ENCODE results near the gene FRG2C. TPM values are rescaled to one million over a fixed set of nuclear protein-coding genes. Genes with fewer than 3 reads are reported as not detected.
"Not testable (repeated sequence)": the region's sequence is repeated elsewhere in the genome, so short reads cannot be mapped to it uniquely, and the experiment has no call there.

The FRG2C gene
- total RNA-seq, 4 donors from 2014 or later, result not detected

DNA sequence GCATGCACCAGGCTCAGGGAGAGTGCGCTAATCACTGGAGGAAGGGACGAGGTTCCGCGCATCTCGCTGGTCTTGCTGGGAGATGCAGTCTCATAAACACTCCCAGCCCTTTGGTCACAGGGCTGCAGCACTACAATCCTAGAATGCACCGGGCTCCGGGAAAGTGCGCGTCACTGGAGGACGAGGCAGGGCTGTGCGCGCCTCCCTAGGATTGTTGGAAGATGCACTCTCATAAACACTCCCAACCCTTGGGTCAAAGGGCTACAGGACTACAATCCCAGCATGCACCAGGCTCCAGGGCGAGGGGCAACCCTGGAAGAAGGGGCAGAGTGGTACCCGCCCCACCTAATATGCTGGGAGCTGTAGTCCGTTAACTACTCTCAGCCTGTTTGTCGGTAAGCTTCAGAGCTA is 23.0 kb upstream of the FRG2C start:
- not testable (repeated sequence) for H3K27me3 ChIP-seq, H3K9me3 ChIP-seq, H3K36me3 ChIP-seq
- 3% methylated on average over 16 of the region's 16 CpGs for WGBS
- intact Hi-C loops (cut with DNase I), result loop anchor here (10.0 kb wide), 1 partner anchor 346 kb away; no protein-coding TSS in a partner anchor
- peak overlapping the region; percentile 54 to 68 (median 60) for H3K4me3 ChIP-seq
- peak overlapping the region; percentile 48 to 76 (median 74) for H3K27ac ChIP-seq (replicated peaks in 1 of 4)
- TF ChIP-seq, protein P1, sequence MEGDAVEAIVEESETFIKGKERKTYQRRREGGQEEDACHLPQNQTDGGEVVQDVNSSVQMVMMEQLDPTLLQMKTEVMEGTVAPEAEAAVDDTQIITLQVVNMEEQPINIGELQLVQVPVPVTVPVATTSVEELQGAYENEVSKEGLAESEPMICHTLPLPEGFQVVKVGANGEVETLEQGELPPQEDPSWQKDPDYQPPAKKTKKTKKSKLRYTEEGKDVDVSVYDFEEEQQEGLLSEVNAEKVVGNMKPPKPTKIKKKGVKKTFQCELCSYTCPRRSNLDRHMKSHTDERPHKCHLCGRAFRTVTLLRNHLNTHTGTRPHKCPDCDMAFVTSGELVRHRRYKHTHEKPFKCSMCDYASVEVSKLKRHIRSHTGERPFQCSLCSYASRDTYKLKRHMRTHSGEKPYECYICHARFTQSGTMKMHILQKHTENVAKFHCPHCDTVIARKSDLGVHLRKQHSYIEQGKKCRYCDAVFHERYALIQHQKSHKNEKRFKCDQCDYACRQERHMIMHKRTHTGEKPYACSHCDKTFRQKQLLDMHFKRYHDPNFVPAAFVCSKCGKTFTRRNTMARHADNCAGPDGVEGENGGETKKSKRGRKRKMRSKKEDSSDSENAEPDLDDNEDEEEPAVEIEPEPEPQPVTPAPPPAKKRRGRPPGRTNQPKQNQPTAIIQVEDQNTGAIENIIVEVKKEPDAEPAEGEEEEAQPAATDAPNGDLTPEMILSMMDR (IDR thresholded peaks at IDR 0.05), result peak in 1 of 3 experiments; percentile 14
- peak; percentile 54 to 76 for TF ChIP-seq POLR2AphosphoS5 (IDR thresholded peaks at IDR 0.05)
- peaks cover 0 to 19% (median 16%) of the 10 kb centered on the region in 4 donors for H3K4me1 ChIP-seq
- peak; percentile 93 for DNase-seq (ENCODE audit: extremely low spot score)

DNA sequence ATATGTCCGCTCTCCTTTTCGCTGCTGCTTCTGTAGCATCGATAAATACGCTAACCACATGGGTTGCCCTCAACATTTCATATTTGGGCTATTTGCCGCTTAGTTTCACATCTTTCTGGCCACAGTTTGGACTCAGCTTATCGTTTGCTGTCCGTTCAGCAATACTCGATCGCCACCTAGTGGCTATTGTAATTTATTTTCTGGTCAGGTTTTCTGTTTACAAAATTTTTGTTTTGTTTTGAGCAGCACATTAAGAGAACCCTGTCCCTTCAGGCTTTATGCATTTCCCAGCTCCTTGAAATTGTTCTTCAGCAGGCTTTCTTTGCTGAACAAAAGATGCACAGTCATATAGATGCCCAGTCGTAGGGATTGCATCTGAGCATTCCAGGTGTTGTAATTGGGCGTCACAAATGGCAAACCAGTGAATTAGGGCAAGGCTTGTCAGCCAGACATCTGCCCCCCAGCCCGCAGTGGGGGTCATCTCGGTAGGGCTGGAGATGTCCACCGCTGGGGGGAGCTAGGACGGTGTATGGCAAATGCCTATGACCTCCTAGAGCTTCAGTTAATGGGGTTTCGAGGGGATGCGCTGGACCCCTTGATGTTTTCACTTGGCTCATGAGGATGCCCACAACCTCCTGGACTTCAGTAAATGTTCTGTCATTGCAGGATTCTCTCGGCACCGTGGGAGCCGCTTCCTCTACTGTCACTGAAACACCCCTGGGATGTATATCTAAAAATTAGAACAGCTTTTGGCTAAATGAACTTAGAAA is 20.9 kb upstream of the FRG2C start:
- not testable (repeated sequence) for H3K27ac ChIP-seq (replicated peaks in 1 of 4); H3K27me3 ChIP-seq; H3K9me3 ChIP-seq; H3K36me3 ChIP-seq
- WGBS, result 29% methylated on average over 16 of the region's 20 CpGs
- peaks cover 0 to 19% (median 16%) of the 10 kb centered on the region in 4 donors for H3K4me1 ChIP-seq
- H3K4me3 ChIP-seq, result peak overlapping the region in 2 of 4 donors; percentile 33 to 38
- intact Hi-C loops (cut with DNase I), result loop anchor here (10.0 kb wide), 1 partner anchor 348 kb away; no protein-coding TSS in a partner anchor
- TF ChIP-seq, protein P1 (IDR thresholded peaks at IDR 0.05), result peak; percentile 46 to 56 (median 54)
- peak; percentile 12 for DNase-seq (ENCODE audit: extremely low spot score)

DNA sequence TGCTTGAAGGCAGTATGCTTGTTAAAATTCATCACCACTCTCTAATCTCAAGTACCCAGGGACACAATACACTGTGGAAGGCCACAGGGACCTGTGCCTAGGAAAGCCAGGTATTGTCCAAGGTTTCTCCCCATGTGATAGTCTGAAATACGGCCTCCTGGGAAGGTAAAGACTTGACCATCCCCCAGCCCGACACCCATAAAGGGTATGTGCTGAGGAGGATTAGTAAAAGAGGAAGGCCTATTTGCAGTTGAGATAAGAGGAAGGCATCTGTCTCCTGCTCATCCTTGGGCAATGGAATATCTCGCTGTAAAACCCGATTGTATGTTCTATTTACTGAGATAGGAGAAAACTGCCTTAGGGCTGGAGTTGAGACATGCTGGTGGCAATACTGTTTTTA is 18.6 kb upstream of the FRG2C start:
- H3K4me1 ChIP-seq, result peaks cover 0 to 19% (median 16%) of the 10 kb centered on the region in 4 donors
- DNase-seq (ENCODE audit: extremely low spot score), result peak; percentile 50
- WGBS, result 62% methylated on average over 3 of the region's 4 CpGs
- intact Hi-C loops (cut with DNase I), result loop anchor here (10.0 kb wide), 1 partner anchor 351 kb away; no protein-coding TSS in a partner anchor
- not testable (repeated sequence) for H3K27ac ChIP-seq (replicated peaks in 1 of 4); H3K4me3 ChIP-seq; H3K9me3 ChIP-seq; H3K27me3 ChIP-seq; H3K36me3 ChIP-seq

DNA sequence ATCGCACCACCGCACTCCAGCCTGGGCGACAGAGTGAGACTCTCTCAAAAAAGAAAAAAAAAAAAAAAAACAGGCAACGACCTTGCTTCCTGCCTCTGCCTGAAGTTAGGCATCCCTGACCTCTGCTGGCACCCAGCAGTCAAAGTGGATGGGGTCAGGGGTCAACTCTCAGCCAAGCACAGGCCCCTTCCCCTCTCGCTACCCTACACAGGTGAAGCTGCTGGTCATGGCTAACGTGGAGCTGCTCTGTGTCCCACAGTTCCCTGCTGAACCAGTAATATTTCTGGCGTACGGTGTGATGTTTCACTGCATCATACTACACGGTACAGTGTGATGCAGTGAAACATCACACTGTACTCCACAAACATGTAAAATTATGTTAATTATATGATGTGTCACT is 13.9 kb upstream of the FRG2C start:
- no peaks in the 10 kb centered on the region for H3K9me3 ChIP-seq
- WGBS, result 66% methylated on average over 9 of the region's 9 CpGs
- no peaks in the 10 kb centered on the region for H3K36me3 ChIP-seq
- no peak for TF ChIP-seq EP300 (IDR thresholded peaks at IDR 0.05)
- TF ChIP-seq POLR2A (IDR thresholded peaks at IDR 0.05; ENCODE audit: low read depth), result no peak
- no peak for TF ChIP-seq POLR2AphosphoS5 (IDR thresholded peaks at IDR 0.05)
- TF ChIP-seq, protein P1 (IDR thresholded peaks at IDR 0.05), result no peak
- peaks cover 0 to under 1% (median under 1%) of the 10 kb centered on the region in 4 donors for H3K4me1 ChIP-seq
- DNase-seq (ENCODE audit: extremely low spot score), result peak; percentile 66
- no peak overlapping the region for H3K27ac ChIP-seq (replicated peaks in 1 of 4)
- peaks cover 0 to 18% (median 4%) of the 10 kb centered on the region in 4 donors for H3K27me3 ChIP-seq
- intact Hi-C loops (cut with DNase I), result no loop called here
- no peak overlapping the region for H3K4me3 ChIP-seq

DNA sequence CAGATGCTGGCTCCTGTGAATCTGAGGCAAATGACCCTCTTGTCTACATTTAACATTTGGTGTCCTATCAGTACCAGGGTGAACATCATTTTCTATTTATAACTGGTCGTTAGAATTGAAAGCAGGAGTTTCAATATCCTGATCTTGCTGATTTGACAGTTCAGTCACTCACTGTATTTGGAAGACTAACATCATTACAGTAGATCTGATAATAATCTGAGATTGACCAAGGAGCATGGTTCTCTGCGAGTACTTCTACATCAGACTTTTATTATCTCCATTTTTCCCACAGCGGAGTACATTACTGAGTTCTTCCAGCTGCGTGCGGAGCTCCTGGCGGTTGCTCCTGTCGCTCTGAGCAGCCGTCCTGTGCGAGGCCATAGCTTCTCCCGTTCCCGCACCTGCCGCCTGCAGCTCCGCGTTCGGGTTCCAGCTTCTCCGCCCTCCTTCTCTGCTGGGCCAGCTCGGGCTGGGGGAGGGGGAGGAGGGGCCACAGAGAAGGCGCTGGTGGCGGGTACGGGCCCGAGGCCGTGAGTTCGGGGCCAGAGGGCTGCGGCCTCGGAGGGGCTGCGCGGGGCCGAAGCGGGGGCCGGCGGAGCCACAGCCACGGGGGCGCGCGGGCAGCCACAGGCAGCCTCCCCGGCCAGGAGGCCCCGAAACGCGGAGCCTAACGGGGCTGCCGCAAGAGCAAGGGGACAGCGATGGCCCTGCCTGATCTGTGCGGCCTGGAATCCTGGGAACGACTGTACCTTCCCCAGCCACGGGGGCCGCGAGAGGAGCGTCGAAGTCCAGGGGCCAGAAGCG is 8.8 kb upstream of the FRG2C start:
- H3K27ac ChIP-seq (replicated peaks in 1 of 4); H3K36me3 ChIP-seq; H3K4me3 ChIP-seq; H3K9me3 ChIP-seq; intact Hi-C loops (cut with DNase I); DNase-seq (ENCODE audit: extremely low spot score): not testable (repeated sequence)
- H3K27me3 ChIP-seq, result peaks cover 4 to 68% (median 38%) of the 10 kb centered on the region in 4 donors
- peaks cover 8 to 16% (median 15%) of the 10 kb centered on the region in 4 donors for H3K4me1 ChIP-seq
- WGBS, result 46% methylated on average over 47 of the region's 50 CpGs

DNA sequence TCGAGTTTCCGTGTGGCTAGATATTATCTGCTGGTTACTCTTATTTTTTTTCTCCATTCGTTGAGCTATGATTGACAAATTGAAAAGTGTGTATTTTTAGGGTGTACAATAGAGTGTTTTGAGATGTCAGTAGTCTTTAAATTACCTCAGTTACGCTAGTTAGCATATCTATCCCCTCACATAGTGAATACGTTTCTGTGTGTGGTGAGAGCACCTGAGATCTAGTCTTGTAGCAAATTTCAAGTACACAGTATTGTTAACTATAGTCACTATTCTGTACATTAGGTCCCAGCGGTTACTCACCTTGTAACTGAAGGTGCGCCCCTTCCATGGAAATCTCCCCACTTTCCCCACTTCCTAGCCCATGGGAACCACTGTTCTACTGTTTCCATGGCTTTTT is 8.2 kb upstream of the FRG2C start:
- intact Hi-C loops (cut with DNase I); DNase-seq (ENCODE audit: extremely low spot score); H3K9me3 ChIP-seq; H3K27ac ChIP-seq (replicated peaks in 1 of 4); H3K36me3 ChIP-seq; H3K4me3 ChIP-seq: not testable (repeated sequence)
- peaks cover 4 to 75% (median 38%) of the 10 kb centered on the region in 4 donors for H3K27me3 ChIP-seq
- H3K4me1 ChIP-seq, result peaks cover 8 to 16% (median 15%) of the 10 kb centered on the region in 4 donors
- 27% methylated on average over 7 of the region's 7 CpGs for WGBS

DNA sequence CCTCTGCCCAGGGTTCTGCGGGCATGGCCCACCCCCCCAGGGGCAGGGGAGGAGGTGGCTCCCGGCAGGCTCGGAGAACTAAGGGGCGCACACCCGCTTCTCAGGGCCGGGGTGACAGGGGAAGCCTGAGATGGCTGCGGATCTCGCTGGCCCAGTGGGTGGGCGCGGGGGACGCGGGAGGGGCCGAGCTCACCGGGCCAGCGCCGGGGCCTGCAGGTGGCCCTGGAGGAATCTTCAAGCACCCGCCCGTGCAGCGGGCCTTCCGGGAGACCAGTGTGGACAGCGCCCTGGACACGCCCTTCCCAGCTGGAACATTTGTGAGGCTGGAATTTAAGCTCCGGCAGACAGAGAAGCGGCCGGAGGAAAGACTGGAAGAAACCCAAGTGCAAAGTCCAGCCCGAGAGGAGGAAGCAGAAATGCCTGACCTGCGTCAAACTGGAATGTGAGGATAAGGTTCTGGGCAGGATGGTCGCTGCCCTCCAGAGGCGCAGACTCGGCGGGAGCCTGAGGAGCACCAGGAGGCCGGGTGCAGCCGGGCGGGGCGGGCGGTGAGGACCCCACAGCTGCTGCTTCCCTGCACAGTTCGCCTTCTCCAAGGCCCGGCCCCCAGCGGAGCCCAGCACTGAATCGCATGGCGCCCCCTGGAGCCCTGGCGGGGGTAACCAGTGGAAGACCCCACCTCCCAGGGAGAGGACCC is 5.6 kb upstream of the FRG2C start:
- H3K27me3 ChIP-seq, result peaks cover 4 to 94% (median 42%) of the 10 kb centered on the region in 4 donors
- DNase-seq (ENCODE audit: extremely low spot score); intact Hi-C loops (cut with DNase I); H3K9me3 ChIP-seq; H3K27ac ChIP-seq (replicated peaks in 1 of 4); H3K36me3 ChIP-seq: not testable (repeated sequence)
- H3K4me3 ChIP-seq, result peak overlapping the region; percentile 34 to 51 (median 38)
- WGBS, result under 1% methylated on average over 19 of the region's 42 CpGs
- H3K4me1 ChIP-seq, result peaks cover 8 to 16% (median 15%) of the 10 kb centered on the region in 4 donors

DNA sequence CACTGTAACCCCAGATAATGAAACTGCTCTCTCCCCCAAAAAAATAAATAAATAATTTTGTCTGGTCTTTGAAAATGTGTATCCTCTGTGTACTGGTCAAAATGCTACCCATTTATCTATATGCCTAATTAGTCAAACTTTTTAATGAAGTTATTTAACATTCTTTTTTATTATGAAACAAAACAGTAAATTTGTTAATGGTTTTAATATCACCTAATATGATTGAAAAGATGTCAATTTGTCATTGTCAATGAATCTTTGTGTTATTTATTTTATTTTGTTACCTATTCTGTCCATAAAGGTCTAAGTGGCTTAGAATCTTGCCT is 5.1 kb upstream of the FRG2C start:
- intact Hi-C loops (cut with DNase I); DNase-seq (ENCODE audit: extremely low spot score); H3K27ac ChIP-seq (replicated peaks in 1 of 4); H3K36me3 ChIP-seq; H3K9me3 ChIP-seq: not testable (repeated sequence)
- Histone ChIP-seq H3K27me3 (peaks cover 4 to 92% (median 42%) of the 10 kb centered on the region in 4 donors), H3K4me3 (peak overlapping the region; percentile 34 to 51 (median 38)), H3K4me1 (peaks cover 8 to 16% (median 15%) of the 10 kb centered on the region in 4 donors)
